PFSK-1 (cell line): ENCODE measurements around the gene ZBTB5.

Experiments used
- POLR2AphosphoS5 ChIP-seq: IDR thresholded peaks from 2 replicates; pipeline ENCODE4 v1.6.1; 2012; ENCODE audit warnings: low read depth, mild to moderate bottlenecking, control low read depth, low read length, moderate library complexity
- REST ChIP-seq, 2 experiments: IDR thresholded peaks; 2 replicates each; pipeline versions ENCODE4 v1.6.1 to v1.8.0; 2011 to 2012; ENCODE audit warnings: low read depth in 2 of 2, low read length in 2 of 2, control low read depth in 1 of 2, inconsistent platforms in 1 of 2, mild to moderate bottlenecking in 1 of 2, moderate library complexity in 1 of 2; ENCODE audit not compliant: insufficient read depth in 1 of 2
- TAF1 ChIP-seq: IDR thresholded peaks from 2 replicates; pipeline ENCODE4 v1.6.1; 2012; ENCODE audit warnings: low read length, control low read depth, borderline replicate concordance; ENCODE audit not compliant: insufficient read depth

- no peak for TF ChIP-seq REST (IDR thresholded peaks at IDR 0.05; ENCODE audit: insufficient read depth in 1 of 2, low read depth in 2 of 2, low read length in 2 of 2)
- no peak for TF ChIP-seq TAF1
- no peak for TF ChIP-seq POLR2AphosphoS5
Measured at GRCh38 chr9:37423508-37423907, 41.7 kb downstream of the ZBTB5 start.
